ENCODE measurements around the gene TNFRSF14.
A peak's percentile ranks its signal among the peaks of the same experiment; 100 is the strongest.

The TNFRSF14 gene

DNA sequence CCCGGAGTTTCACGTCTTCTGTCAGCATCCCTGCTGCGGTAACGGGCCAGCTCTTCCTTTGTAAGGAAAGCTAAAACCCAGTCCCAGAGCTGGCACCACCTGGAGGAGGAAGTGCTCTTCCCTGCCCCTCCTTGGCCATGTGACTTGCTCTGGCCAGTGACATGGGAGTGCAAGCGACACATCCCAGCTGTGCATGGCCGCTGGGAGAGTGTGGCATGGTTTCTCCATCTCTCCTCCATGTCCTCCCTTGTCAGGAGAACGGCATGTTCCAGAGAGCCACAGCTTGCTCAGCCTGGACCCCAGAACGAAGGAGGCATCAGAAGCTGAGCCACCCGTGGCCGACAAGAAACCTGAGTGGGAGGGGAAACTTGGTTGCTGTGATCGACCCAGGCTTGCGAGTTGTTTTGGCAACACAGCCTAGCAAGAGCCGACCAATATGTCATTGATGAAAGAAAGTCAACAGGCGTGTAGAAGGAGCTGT is 27.7 kb downstream of the TNFRSF14 start:
- Histone ChIP-seq H3K4me3 (ENCODE audit: low read length in 2 of 2) (peak overlapping the region; percentile 8 to 10), H3K9ac (ENCODE audit: low read length in 2 of 2) (no peak overlapping the region), H3K27ac (ENCODE audit: low read length) (no peak overlapping the region), H3K9me3 (ENCODE audit: control insufficient read depth in 2 of 2, low read length in 2 of 2) (no peaks in the 10 kb centered on the region), H3K36me3 (ENCODE audit: control insufficient read depth in 2 of 2, insufficient read depth in 2 of 2, low read length in 2 of 2) (no peaks in the 10 kb centered on the region), H3K27me3 (ENCODE audit: control insufficient read depth in 1 of 2, insufficient read depth in 2 of 2, low read length in 2 of 2) (peaks cover 7 to 9% of the 10 kb centered on the region in 2 donors), H3K4me1 (ENCODE audit: control insufficient read depth, insufficient read depth, low read length) (peaks cover 30% of the 10 kb centered on the region)

DNA sequence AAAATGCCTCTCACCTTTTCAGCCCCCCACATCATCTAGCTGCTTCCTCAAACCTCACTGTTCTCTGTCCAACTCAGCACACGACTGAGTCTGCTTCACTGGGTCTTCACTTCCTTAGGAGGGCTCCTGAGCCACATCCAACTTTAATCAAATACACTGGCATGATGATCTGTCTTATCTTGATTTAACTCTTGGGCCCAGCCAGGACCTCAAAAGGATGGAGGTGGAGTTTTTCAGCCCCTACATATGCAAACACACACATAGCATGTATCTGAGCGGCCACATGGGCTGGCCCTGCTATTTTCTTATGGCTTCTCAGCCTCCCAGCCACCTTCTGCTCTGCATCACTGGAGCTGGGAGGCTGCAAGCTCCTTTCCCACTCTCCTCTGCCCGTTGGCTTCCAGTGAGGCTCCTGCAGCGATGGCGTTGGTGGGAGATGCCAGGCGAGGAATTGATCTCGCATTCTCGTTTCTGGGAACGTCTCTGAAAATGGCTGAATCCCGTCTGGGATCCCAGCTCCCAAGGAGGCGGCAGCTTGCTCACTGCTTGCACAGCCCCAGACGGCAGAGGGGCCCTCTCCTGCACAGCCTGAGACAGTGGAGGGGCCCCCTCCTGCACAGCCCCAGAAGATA is 28.6 kb downstream of the TNFRSF14 start:
- peaks cover 30% of the 10 kb centered on the region for H3K4me1 ChIP-seq (ENCODE audit: control insufficient read depth, insufficient read depth, low read length)
- H3K27me3 ChIP-seq (ENCODE audit: control insufficient read depth in 1 of 2, insufficient read depth in 2 of 2, low read length in 2 of 2): peaks cover 3 to 4% of the 10 kb centered on the region in 2 donors
- H3K9me3 ChIP-seq (ENCODE audit: control insufficient read depth in 2 of 2, low read length in 2 of 2): no peaks in the 10 kb centered on the region
- H3K4me3 ChIP-seq (ENCODE audit: low read length in 2 of 2): peak overlapping the region; percentile 86
- peak overlapping the region; percentile 89 for H3K27ac ChIP-seq (ENCODE audit: low read length)
- H3K9ac ChIP-seq (ENCODE audit: low read length in 2 of 2): peak overlapping the region; percentile 13 to 89
- H3K36me3 ChIP-seq (ENCODE audit: control insufficient read depth in 2 of 2, insufficient read depth in 2 of 2, low read length in 2 of 2): no peaks in the 10 kb centered on the region

DNA sequence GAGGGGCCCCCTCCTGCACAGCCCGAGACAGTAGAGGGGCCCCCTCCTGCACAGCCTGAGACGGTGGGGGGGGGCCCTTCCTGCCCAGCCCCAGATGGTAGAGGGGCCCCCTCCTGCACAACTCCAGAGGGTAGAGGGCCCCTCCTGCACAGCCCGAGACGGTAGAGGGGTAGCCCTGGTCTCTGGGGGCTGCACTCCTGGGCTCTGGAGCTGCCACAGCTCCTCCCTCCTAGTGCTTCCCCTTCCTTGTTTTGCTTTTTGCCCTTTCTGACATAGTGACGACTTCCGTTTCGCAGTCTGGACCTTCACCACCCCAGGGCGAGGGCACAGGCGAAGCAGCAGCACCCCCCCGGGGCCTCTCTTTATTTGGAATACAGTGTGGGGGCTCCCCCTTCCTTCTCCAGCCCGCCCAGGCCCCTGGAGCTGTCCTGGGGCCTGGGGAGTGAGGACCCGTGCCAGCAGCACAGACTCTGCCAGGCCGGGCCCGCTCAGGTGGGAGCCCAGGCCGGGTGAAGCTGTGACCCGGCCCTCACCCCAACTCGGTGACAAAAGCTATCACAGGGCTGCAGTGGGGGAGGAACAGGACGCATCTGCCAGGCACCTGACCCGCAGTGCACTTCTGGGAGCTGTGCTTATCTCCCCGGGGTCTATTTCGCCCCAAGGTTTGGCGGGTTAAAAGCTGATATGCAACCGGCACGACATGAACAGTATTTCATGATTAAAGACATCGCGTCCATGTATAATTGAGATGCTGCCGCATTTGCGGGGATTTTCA is 29.3 kb downstream of the TNFRSF14 start:
- H3K27me3 ChIP-seq (ENCODE audit: control insufficient read depth in 1 of 2, insufficient read depth in 2 of 2, low read length in 2 of 2): peaks cover 3 to 4% of the 10 kb centered on the region in 2 donors
- H3K4me3 ChIP-seq (ENCODE audit: low read length in 2 of 2): peak overlapping the region; percentile 86
- H3K9ac ChIP-seq (ENCODE audit: low read length in 2 of 2): peak overlapping the region; percentile 89 to 90
- no peaks in the 10 kb centered on the region for H3K9me3 ChIP-seq (ENCODE audit: control insufficient read depth in 2 of 2, low read length in 2 of 2)
- H3K36me3 ChIP-seq (ENCODE audit: control insufficient read depth in 2 of 2, insufficient read depth in 2 of 2, low read length in 2 of 2): no peaks in the 10 kb centered on the region
- H3K27ac ChIP-seq (ENCODE audit: low read length): peak overlapping the region; percentile 89
- peaks cover 30% of the 10 kb centered on the region for H3K4me1 ChIP-seq (ENCODE audit: control insufficient read depth, insufficient read depth, low read length)

DNA sequence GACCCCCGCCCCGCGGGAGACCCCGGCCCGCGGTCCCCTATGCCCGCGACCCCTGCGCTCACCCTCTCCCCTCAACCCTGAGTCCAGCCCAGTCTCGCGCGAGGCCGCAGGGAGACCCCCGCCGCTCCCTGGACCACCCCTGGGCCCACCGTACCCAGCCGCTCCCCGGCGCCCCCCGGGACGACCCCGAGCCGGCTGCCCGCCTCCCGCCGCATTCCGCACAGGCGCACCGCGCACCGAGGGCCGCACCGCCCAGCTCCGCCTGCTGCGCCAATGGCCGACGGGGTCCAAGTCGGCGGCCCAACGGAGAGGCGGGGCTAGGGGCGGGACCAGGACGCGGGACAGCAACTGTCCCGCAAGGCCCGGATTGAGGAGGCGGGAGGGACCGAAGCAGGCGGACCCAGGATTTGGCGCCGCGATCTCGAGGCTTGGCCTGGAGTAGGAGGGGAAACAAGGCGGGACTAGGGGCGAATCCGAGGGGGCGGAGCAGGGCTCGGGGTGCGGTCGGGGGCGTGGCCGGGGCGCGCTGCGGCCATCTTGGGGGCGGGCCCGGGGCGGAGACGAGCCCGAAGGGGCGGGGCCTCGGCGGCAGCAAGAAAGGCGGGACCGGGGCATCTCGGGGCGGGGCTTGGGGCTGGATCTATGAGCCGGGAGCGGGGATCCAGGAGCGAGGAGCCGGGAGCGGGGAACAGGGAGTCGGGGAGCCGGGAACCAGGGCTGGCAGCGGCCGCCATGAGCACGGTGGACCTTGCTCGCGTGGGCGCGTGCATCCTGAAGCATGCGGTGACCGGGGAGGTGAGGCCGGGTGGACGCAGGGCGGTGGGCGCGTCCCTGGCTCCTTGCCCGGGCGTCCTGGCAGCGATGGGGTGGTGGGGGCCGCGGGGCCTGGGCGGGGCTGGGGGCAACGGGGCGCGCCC is 30.2 kb downstream of the TNFRSF14 start, which contains the start of gene PRXL2B:
PRXL2B (plus strand) TSS at position 624 of the 917 bp plus-strand sequence; CDS start at position 733, 109 bp downstream.
- no peaks in the 10 kb centered on the region for H3K36me3 ChIP-seq (ENCODE audit: control insufficient read depth in 2 of 2, insufficient read depth in 2 of 2, low read length in 2 of 2)
- H3K27ac ChIP-seq (ENCODE audit: low read length): peak within 1 kb of the TSS; percentile 89
- peak within 1 kb of the TSS; percentile 89 to 90 for H3K9ac ChIP-seq (ENCODE audit: low read length in 2 of 2)
- peak within 1 kb of the TSS; percentile 86 for H3K4me3 ChIP-seq (ENCODE audit: low read length in 2 of 2)
- peaks cover 0 to 1% of the 10 kb centered on the region in 2 donors for H3K27me3 ChIP-seq (ENCODE audit: control insufficient read depth in 1 of 2, insufficient read depth in 2 of 2, low read length in 2 of 2)
- H3K4me1 ChIP-seq (ENCODE audit: control insufficient read depth, insufficient read depth, low read length): peaks cover 30% of the 10 kb centered on the region
- no peaks in the 10 kb centered on the region for H3K9me3 ChIP-seq (ENCODE audit: control insufficient read depth in 2 of 2, low read length in 2 of 2)

DNA sequence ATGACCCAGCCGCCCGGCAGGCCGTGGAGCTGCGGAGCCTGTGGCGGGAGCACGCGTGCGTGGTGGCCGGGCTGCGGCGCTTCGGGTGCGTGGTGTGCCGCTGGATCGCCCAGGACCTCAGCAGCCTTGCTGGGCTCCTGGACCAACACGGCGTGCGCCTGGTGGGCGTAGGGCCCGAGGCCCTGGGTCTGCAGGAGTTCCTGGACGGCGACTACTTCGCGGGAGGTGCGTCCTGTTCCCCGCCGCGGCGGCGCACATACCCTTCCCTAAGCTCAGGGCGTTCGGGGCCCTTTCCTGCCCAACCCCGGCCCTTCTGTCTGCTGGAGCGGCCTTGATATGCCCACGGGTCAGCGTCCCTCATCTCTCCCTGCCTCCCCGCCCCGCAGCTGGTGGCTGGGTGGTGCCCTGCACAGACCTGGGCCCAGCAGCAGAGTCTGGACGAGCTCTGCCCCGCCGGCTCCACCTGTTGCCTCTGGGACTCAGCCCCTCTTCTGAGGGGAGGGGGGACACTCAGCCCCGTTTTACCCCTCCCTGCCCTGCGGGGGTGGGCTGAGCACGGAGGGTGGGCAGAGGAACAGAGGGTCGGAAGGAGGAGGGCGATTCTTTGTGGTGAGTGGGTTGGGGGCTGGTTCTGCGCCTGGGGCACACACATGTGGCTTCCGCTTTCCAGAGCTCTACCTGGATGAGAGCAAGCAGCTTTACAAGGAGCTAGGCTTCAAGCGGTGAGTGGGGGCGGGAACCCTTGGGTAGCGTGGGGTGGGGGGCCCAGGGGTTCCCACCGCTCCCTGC is 31.1 kb downstream of the TNFRSF14 start:
- no peak overlapping the region for H3K27ac ChIP-seq (ENCODE audit: low read length)
- peak overlapping the region; percentile 59 to 77 for H3K4me3 ChIP-seq (ENCODE audit: low read length in 2 of 2)
- no peaks in the 10 kb centered on the region for H3K27me3 ChIP-seq (ENCODE audit: control insufficient read depth in 1 of 2, insufficient read depth in 2 of 2, low read length in 2 of 2)
- H3K36me3 ChIP-seq (ENCODE audit: control insufficient read depth in 2 of 2, insufficient read depth in 2 of 2, low read length in 2 of 2): no peaks in the 10 kb centered on the region
- H3K9ac ChIP-seq (ENCODE audit: low read length in 2 of 2): peak overlapping the region; percentile 57 to 62
- H3K4me1 ChIP-seq (ENCODE audit: control insufficient read depth, insufficient read depth, low read length): peaks cover 30% of the 10 kb centered on the region
- H3K9me3 ChIP-seq (ENCODE audit: control insufficient read depth in 2 of 2, low read length in 2 of 2): no peaks in the 10 kb centered on the region

DNA sequence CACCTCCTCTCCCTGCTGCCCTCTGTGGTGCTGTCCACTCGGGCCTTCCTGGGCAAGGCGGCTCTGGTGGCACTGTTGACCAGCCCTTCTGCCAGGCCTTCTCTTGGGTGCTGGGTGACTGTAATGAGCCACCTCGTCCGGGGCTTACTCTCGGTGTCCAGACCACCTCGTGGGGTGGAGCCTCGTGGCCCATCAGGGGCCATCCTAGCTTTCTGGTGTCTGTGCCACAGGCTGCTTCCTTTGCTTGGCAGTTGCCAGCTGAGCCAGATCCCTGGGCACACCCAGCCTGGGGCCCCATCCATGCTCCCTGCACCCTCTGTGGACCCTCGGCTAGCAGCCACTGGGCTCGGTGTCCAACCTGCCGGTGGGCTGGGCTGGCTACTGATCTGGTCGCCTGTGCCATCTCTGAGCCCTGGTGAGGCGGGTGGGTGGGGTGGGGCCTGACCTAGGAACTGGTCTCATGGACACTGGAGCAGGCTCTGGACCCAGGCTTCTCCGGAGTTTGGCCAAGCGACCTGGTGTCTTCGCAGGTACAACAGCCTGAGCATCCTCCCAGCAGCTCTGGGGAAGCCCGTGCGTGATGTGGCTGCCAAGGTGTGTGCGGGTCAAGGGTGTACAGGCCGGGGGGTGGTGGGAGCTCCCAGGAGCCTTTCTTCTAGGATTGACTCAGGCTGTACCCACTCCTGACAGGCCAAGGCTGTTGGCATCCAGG is 31.8 kb downstream of the TNFRSF14 start:
- Histone ChIP-seq H3K36me3 (ENCODE audit: control insufficient read depth in 2 of 2, insufficient read depth in 2 of 2, low read length in 2 of 2) (no peaks in the 10 kb centered on the region), H3K27ac (ENCODE audit: low read length) (no peak overlapping the region), H3K4me1 (ENCODE audit: control insufficient read depth, insufficient read depth, low read length) (peaks cover 30% of the 10 kb centered on the region), H3K4me3 (ENCODE audit: low read length in 2 of 2) (peak overlapping the region in 1 of 2 donors; percentile 77), H3K9ac (ENCODE audit: low read length in 2 of 2) (peak overlapping the region in 1 of 2 donors; percentile 57), H3K27me3 (ENCODE audit: control insufficient read depth in 1 of 2, insufficient read depth in 2 of 2, low read length in 2 of 2) (peaks cover 3% of the 10 kb centered on the region in 2 donors), H3K9me3 (ENCODE audit: control insufficient read depth in 2 of 2, low read length in 2 of 2) (no peaks in the 10 kb centered on the region)

DNA sequence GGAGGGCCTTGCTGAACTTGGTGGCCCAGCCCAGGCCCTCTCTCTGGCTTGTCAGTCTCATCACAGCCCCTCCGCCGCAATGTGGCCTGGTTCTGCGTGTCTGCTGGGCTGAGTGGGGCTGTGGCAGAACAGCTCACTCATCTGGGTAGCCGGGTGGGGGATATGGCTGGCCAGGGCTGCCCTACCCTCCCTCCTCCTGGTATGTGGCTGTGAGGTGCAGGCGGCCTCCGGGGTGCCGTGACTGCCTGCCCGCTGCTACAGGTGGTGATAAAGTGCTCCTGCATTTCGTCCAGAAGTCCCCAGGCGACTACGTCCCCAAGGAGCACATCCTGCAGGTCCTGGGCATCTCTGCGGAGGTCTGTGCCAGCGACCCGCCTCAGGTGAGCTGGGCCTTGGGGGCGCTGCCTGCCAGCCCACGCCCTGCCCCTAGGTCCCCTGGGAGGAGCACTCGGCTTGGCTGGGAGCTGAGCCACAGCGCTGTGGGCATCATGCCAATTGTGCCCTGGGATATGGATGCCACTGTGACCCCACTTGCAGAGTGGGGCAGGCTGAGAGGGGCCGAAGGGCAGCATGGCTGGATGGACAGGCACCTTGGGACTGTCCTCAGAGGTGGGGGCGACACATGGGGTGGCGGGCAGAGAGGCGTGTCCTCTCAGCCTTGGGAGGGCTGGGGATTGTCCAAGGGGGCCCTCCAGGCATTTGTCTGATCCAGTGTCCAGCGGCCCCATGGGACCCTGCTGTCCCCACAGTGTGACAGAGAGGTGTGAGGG is 32.7 kb downstream of the TNFRSF14 start:
- Histone ChIP-seq H3K4me1 (ENCODE audit: control insufficient read depth, insufficient read depth, low read length) (peaks cover 28% of the 10 kb centered on the region), H3K36me3 (ENCODE audit: control insufficient read depth in 2 of 2, insufficient read depth in 2 of 2, low read length in 2 of 2) (no peaks in the 10 kb centered on the region), H3K27me3 (ENCODE audit: control insufficient read depth in 1 of 2, insufficient read depth in 2 of 2, low read length in 2 of 2) (peaks cover 3 to 8% of the 10 kb centered on the region in 2 donors), H3K9ac (ENCODE audit: low read length in 2 of 2) (no peak overlapping the region), H3K4me3 (ENCODE audit: low read length in 2 of 2) (no peak overlapping the region), H3K9me3 (ENCODE audit: control insufficient read depth in 2 of 2, low read length in 2 of 2) (no peaks in the 10 kb centered on the region), H3K27ac (ENCODE audit: low read length) (no peak overlapping the region)

DNA sequence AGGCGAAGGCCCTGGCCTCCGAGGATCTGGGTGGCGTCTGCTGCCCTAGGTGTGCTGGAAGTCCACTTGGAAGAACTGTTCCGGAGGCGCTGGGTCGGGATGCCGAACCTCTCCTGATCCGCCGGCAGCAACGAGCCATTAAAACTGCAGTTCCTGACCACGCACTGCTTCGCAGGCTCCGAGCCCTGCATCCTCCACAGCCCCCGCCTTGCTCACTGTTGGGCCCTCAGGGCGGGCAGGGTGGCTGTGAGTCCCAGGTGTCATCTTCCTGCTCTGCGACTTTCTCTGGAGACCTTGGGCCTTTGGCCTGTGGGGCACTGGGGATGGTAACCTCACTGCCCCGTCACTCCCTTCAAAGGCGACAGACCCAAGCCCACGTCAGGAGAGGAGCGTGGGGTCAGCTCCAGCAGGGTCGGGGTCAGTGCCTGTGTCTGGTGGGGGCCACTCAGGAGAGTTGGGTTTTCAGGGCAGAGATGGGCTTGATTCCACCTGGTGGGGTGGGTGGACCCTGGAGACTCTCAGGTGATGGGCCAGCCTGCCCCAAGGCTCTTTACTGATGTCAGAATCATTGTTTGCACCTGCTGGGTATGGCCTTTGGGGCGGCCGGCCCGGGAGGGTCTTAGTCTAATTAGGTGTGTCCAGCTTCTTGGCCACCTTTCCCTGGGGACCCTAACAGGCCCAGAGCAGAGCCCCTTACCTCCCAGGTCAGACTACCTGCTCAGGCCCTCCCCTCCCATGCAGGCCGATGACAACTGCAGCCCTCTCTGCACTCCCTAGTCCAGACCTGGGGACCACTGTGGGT is 33.5 kb downstream of the TNFRSF14 start:
- Histone ChIP-seq H3K27ac (ENCODE audit: low read length) (no peak overlapping the region), H3K4me3 (ENCODE audit: low read length in 2 of 2) (no peak overlapping the region), H3K9me3 (ENCODE audit: control insufficient read depth in 2 of 2, low read length in 2 of 2) (no peaks in the 10 kb centered on the region), H3K4me1 (ENCODE audit: control insufficient read depth, insufficient read depth, low read length) (peaks cover 23% of the 10 kb centered on the region), H3K36me3 (ENCODE audit: control insufficient read depth in 2 of 2, insufficient read depth in 2 of 2, low read length in 2 of 2) (no peaks in the 10 kb centered on the region), H3K9ac (ENCODE audit: low read length in 2 of 2) (no peak overlapping the region), H3K27me3 (ENCODE audit: control insufficient read depth in 1 of 2, insufficient read depth in 2 of 2, low read length in 2 of 2) (peaks cover 3 to 8% of the 10 kb centered on the region in 2 donors)
